IMR-90 (cell line): ENCODE results near the gene NBEA. TPM values are rescaled to one million over a fixed set of nuclear protein-coding genes. Genes with fewer than 3 reads are reported as not detected.

ENCODE experiments used
- ATAC-seq: fragments of 200-7000 bp; cut with Tn5 transposase; 2 replicates; pipeline ENCODE4 v1.9.1; 2020; ENCODE audit warnings: low read depth, mild to moderate bottlenecking, moderate library complexity
- BruUV-seq: library from RNA; stranded (reverse); fragments of 400-500 nt; replicated peaks from 2 replicates; lab custom pipeline; 2021; lab: Mats Ljungman, UMichigan
- CTCF ChIA-PET: fragments of 300-600 bp; formaldehyde crosslinking; extraction: SDS; loops from one replicate; lab custom pipeline; 2021; ENCODE audit warnings: antibody characterized with exemption; lab: Yijun Ruan, JAX
- POLR2A ChIA-PET: fragments of 300-600 bp; sonication (Branson Sonifier 250); formaldehyde crosslinking; loops from one replicate; lab custom pipeline; 2022; ENCODE audit warnings: antibody characterized with exemption; ENCODE audit not compliant: unreplicated experiment; lab: Charles Lee
- DNase-seq: peaks from one replicate; pipeline ENCODE4 v3.0.0; 2013
- H2AFZ ChIP-seq: replicated peaks from 2 replicates; pipeline ENCODE3; 2013; ENCODE audit warnings: low read length, mild to moderate bottlenecking; ENCODE audit not compliant: poor library complexity
- H2AK5ac ChIP-seq: 2 replicates; pipeline ENCODE4 v1.6.1; 2013; ENCODE audit warnings: low read depth, low read length, inconsistent platforms
- H2AK9ac ChIP-seq: replicated peaks from 2 replicates; pipeline ENCODE3; 2013; ENCODE audit warnings: mild to moderate bottlenecking, low read depth, low read length, moderate library complexity; ENCODE audit not compliant: poor library complexity
- H2BK120ac ChIP-seq: 2 replicates; pipeline ENCODE4 v1.6.1; 2013; ENCODE audit warnings: low read depth, low read length, inconsistent platforms
- H2BK15ac ChIP-seq: 3 replicates; pipeline ENCODE4 v1.6.1; 2013; ENCODE audit warnings: low read depth, low read length, inconsistent platforms
- H2BK20ac ChIP-seq: 2 replicates; pipeline ENCODE4 v1.6.1; 2013; ENCODE audit warnings: low read depth, mild to moderate bottlenecking, inconsistent platforms, low read length, moderate library complexity
- H2BK5ac ChIP-seq: 2 replicates; pipeline ENCODE4 v1.6.1; 2013; ENCODE audit warnings: mild to moderate bottlenecking, low read depth, low read length, inconsistent platforms; ENCODE audit not compliant: poor library complexity, severe bottlenecking
- H3K14ac ChIP-seq: replicated peaks from 2 replicates; pipeline ENCODE4 v1.6.1; 2013; ENCODE audit warnings: low read depth, low read length, inconsistent platforms
- H3K18ac ChIP-seq: 2 replicates; pipeline ENCODE4 v1.6.1; 2013; ENCODE audit warnings: low read depth, low read length, control low read depth
- H3K23ac ChIP-seq: 2 replicates; pipeline ENCODE4 v1.6.1; 2013; ENCODE audit warnings: low read depth, low read length, inconsistent platforms
- H3K27ac ChIP-seq: 2 replicates; pipeline ENCODE4 v1.5.1; 2013; ENCODE audit warnings: mild to moderate bottlenecking, control low read depth, low read length; ENCODE audit not compliant: insufficient read depth
- H3K27me3 ChIP-seq: 2 replicates; pipeline ENCODE4 v1.6.1; 2013; ENCODE audit warnings: low read length; ENCODE audit not compliant: control insufficient read depth, insufficient read depth
- H3K36me3 ChIP-seq: 2 replicates; pipeline ENCODE4 v1.6.1; 2013; ENCODE audit warnings: low read length, mixed read lengths; ENCODE audit not compliant: control insufficient read depth, insufficient read depth
- H3K4ac ChIP-seq: 2 replicates; pipeline ENCODE4 v1.6.1; 2013; ENCODE audit warnings: low read depth, low read length, inconsistent platforms
- H3K4me1 ChIP-seq: 2 replicates; pipeline ENCODE4 v1.6.1; 2013; ENCODE audit warnings: low read length, mixed read lengths; ENCODE audit not compliant: control insufficient read depth, insufficient read depth
- H3K4me2 ChIP-seq: 2 replicates; pipeline ENCODE4 v1.6.1; 2013; ENCODE audit warnings: low read depth, mild to moderate bottlenecking, control low read depth, low read length, moderate library complexity
- H3K4me3 ChIP-seq: 2 replicates; pipeline ENCODE4 v1.5.1; 2013; ENCODE audit warnings: low read depth, mild to moderate bottlenecking, control low read depth, low read length, moderate library complexity; ENCODE audit not compliant: insufficient read depth
- H3K56ac ChIP-seq: 2 replicates; pipeline ENCODE4 v1.6.1; 2013; ENCODE audit warnings: low read length, inconsistent platforms; ENCODE audit not compliant: insufficient read depth; ENCODE audit errors: extremely low read depth
- H3K79me1 ChIP-seq, 2 experiments: 2 replicates each; pipeline ENCODE4 v1.6.1; 2013; ENCODE audit warnings: low read length in 2 of 2, inconsistent platforms in 1 of 2, low read depth in 1 of 2
- H3K9ac ChIP-seq: 2 replicates; pipeline ENCODE4 v1.6.1; 2013; ENCODE audit warnings: low read depth, low read length, control low read depth
- H3K9me1 ChIP-seq: 2 replicates; pipeline ENCODE4 v1.6.1; 2013; ENCODE audit warnings: low read length, inconsistent platforms; ENCODE audit not compliant: insufficient read depth
- H3K9me3 ChIP-seq: 2 replicates; pipeline ENCODE4 v1.6.1; 2013; ENCODE audit warnings: low read length; ENCODE audit not compliant: control insufficient read depth, insufficient read depth
- H4K20me1 ChIP-seq: 2 replicates; pipeline ENCODE4 v1.6.1; 2013; ENCODE audit warnings: low read length, inconsistent platforms; ENCODE audit not compliant: insufficient read depth
- H4K5ac ChIP-seq: 2 replicates; pipeline ENCODE4 v1.6.1; 2013; ENCODE audit warnings: mild to moderate bottlenecking, low read depth, low read length, control low read depth
- H4K8ac ChIP-seq, 2 experiments: 2 replicates each; pipeline ENCODE4 v1.6.1; 2013; ENCODE audit warnings: low read depth in 2 of 2, low read length in 2 of 2, control low read depth in 1 of 2, inconsistent platforms in 1 of 2
- H4K91ac ChIP-seq: 2 replicates; pipeline ENCODE4 v1.6.1; 2013; ENCODE audit warnings: low read depth, low read length, inconsistent platforms; ENCODE audit not compliant: insufficient read depth
- CEBPB ChIP-seq: IDR thresholded peaks from 2 replicates; pipeline ENCODE4 v1.6.1; 2012; ENCODE audit warnings: low read depth, low read length, improper control_type of control experiment
- CTCF ChIP-seq: conservative IDR thresholded peaks from 2 replicates; pipeline ENCODE4 v1.5.1; 2012; ENCODE audit warnings: mild to moderate bottlenecking, low read depth, low read length, improper control_type of control experiment
- RAD21 ChIP-seq: IDR thresholded peaks from 2 replicates; pipeline ENCODE4 v1.6.1; 2012; ENCODE audit warnings: low read length, improper control_type of control experiment
- RFX5 ChIP-seq: IDR thresholded peaks from 2 replicates; pipeline ENCODE4 v1.8.0; 2012; ENCODE audit warnings: low read depth, mild to moderate bottlenecking, low read length, moderate library complexity
- SMC3 ChIP-seq: fragments of 150-350 bp; IDR thresholded peaks from 2 replicates; pipeline ENCODE4 v1.6.1; 2016; ENCODE audit warnings: low read depth, mild to moderate bottlenecking, antibody characterized with exemption, low read length, moderate library complexity
- WGBS, 2 experiments: methylation state at CpG; one replicate each; pipeline versions ENCODE4 v1.1.5 to v1.1.7; 2013; ENCODE audit warnings: missing lambda C conversion rate in 2 of 2; ENCODE audit not compliant: insufficient read length in 1 of 2; ENCODE audit errors: extremely low coverage in 2 of 2; 5-methylcytosine and 5-hydroxymethylcytosine counted together
- dilution Hi-C: fragments of 300-500 bp; cut with HindIII; formaldehyde crosslinking; loops from one replicate; pipeline ENCODE4 v1.14.3; 2018; ENCODE audit warnings: low sequenced_read_pairs; ENCODE audit not compliant: unreplicated experiment
- in situ Hi-C: fragments of 300-500 bp; cut with MboI; formaldehyde crosslinking; loops from 3 replicates; pipeline ENCODE4 v1.14.3; 2019; ENCODE audit warnings: low sequenced_read_pairs, inconsistent platforms, mixed read lengths
- intact Hi-C: fragments of 100-400 bp; cut with micrococcal nuclease; formaldehyde crosslinking; loops from 2 replicates; pipeline ENCODE4 v1.10.0; 2022
- polyA plus RNA-seq, 3 experiments: library from polyadenylated mRNA; depleted of rRNA; stranded (reverse); fragments of >200 nt; gene quantifications; 2 replicates each; pipeline ENCODE4 v1.2.3, GENCODE V29; 2012; ENCODE audit warnings: low replicate concordance in 1 of 3
- total RNA-seq: library from RNA; depleted of rRNA; stranded (reverse); fragments of >200 nt; gene quantifications from 2 replicates; pipeline ENCODE4 v1.2.3, GENCODE V29; 2012

NBEA gene
- total and polyA plus RNA-seq, 2 of the 4 experiments (the other 2 are of a cell fraction) = 0.82 to 2.2 TPM

- Histone ChIP-seq H4K5ac (no peak overlapping the region), H3K36me3 (no peaks in the 10 kb centered on the region), H2BK20ac (no peak overlapping the region), H2BK5ac (no peak overlapping the region), H3K9me3 (no peaks in the 10 kb centered on the region), H3K4me1 (no peaks in the 10 kb centered on the region), H3K79me1 (no peaks in the 10 kb centered on the region), H3K4ac (no peak overlapping the region), H3K27me3 (no peaks in the 10 kb centered on the region), H3K4me3 (no peak overlapping the region), H3K9ac (no peak overlapping the region), H2AK5ac (no peak overlapping the region), H3K27ac (no peak overlapping the region), H3K18ac (no peak overlapping the region), H2BK15ac (no peak overlapping the region), H2AFZ (no peak overlapping the region), H4K91ac (no peak overlapping the region), H2BK120ac (no peak overlapping the region), H3K23ac (no peak overlapping the region), H2AK9ac (no peak overlapping the region), H3K14ac (no peak overlapping the region), H4K8ac (no peak overlapping the region), H3K9me1 (no peaks in the 10 kb centered on the region), H3K4me2 (no peak overlapping the region), H4K20me1 (no peaks in the 10 kb centered on the region), H3K56ac (no peak overlapping the region)
- dilution Hi-C loops = no loop called here
- WGBS, 2 experiments = no CpG with 5 or more reads among the region's 3 CpGs
- DNase-seq = peak; percentile 50
- peak; percentile 80 for ATAC-seq
- ChIA-PET CTCF (no interaction called here), POLR2A (no interaction called here)
- intact Hi-C loops = loop anchor here (1.0 kb wide), 3 partner anchors 1080 to 1357 kb away; no protein-coding TSS in a partner anchor
- TF ChIP-seq SMC3 = peak; percentile 65
- peak; percentile 82 for TF ChIP-seq RAD21
- no peak for TF ChIP-seq RFX5
- TF ChIP-seq CTCF = peak; percentile 64
- TF ChIP-seq CEBPB = no peak
- no TSS peak for BruUV-seq
- in situ Hi-C loops = loop anchor here (5.0 to 25.0 kb wide), 3 partner anchors 1225 to 1595 kb away; no protein-coding TSS in a partner anchor
Measured at GRCh38 chr13:35157143-35157755, 215.2 kb downstream of the NBEA start.
